HEK293T (cell line): Measurements from ENCODE around the gene PILRA.

ENCODE experiments used
- CTCF ChIA-PET: fragments of 350-600 bp; formaldehyde crosslinking; extraction: SDS; loops from one replicate; lab custom pipeline; 2021; ENCODE audit warnings: antibody characterized with exemption, inconsistent platforms; lab: Yijun Ruan, JAX
- POLR2A ChIA-PET: fragments of 350-600 bp; formaldehyde crosslinking; extraction: SDS; loops from one replicate; lab custom pipeline; 2020; ENCODE audit warnings: antibody characterized with exemption, inconsistent platforms; lab: Yijun Ruan, JAX
- DNase-seq: peaks from one replicate; pipeline ENCODE4 v3.0.0; 2012; ENCODE audit warnings: mixed read lengths; ENCODE audit errors: extremely low spot score
- ARNT ChIP-seq: fragments of 450-650 bp; IDR thresholded peaks from 2 replicates; pipeline ENCODE4 v1.6.1; 2017; ENCODE audit warnings: mild to moderate bottlenecking
- BHLHE40 ChIP-seq: fragments of 450-650 bp; IDR thresholded peaks from 2 replicates; pipeline ENCODE4 v1.6.1; 2016; ENCODE audit warnings: mild to moderate bottlenecking, moderate library complexity, borderline replicate concordance
- CTBP1 ChIP-seq: fragments of 450-650 bp; IDR thresholded peaks from 2 replicates; pipeline ENCODE4 v1.6.1; 2016; ENCODE audit warnings: borderline replicate concordance
- ELF4 ChIP-seq: fragments of 450-650 bp; IDR thresholded peaks from 2 replicates; pipeline ENCODE4 v1.6.1; 2017; ENCODE audit warnings: antibody characterized with exemption
- FOXA1 ChIP-seq: fragments of 450-650 bp; IDR thresholded peaks from 2 replicates; pipeline ENCODE4 v1.6.1; 2016; ENCODE audit warnings: mild to moderate bottlenecking
- FOXK2 ChIP-seq: fragments of 450-650 bp; IDR thresholded peaks from 2 replicates; pipeline ENCODE4 v1.6.1; 2016; ENCODE audit warnings: mild to moderate bottlenecking
- FOXM1 ChIP-seq: fragments of 450-650 bp; IDR thresholded peaks from 2 replicates; pipeline ENCODE4 v1.6.1; 2017; ENCODE audit warnings: mild to moderate bottlenecking, borderline replicate concordance
- HDGF ChIP-seq: fragments of 450-650 bp; IDR thresholded peaks from 2 replicates; pipeline ENCODE4 v1.6.1; 2017; ENCODE audit warnings: antibody characterized with exemption, borderline replicate concordance
- L3MBTL2 ChIP-seq: fragments of 450-650 bp; conservative IDR thresholded peaks from 2 replicates; pipeline ENCODE4 v1.6.1; 2016; ENCODE audit warnings: mild to moderate bottlenecking
- LEF1 ChIP-seq: fragments of 450-650 bp; IDR thresholded peaks from 2 replicates; pipeline ENCODE4 v1.6.1; 2017; ENCODE audit warnings: mild to moderate bottlenecking, borderline replicate concordance
- NFRKB ChIP-seq: fragments of 450-650 bp; IDR thresholded peaks from 2 replicates; pipeline ENCODE4 v1.6.1; 2016; ENCODE audit warnings: mild to moderate bottlenecking, moderate library complexity
- SP1 ChIP-seq: fragments of 450-650 bp; IDR thresholded peaks from 2 replicates; pipeline ENCODE4 v1.6.1; 2017
- SUZ12 ChIP-seq: fragments of 450-650 bp; IDR thresholded peaks from 2 replicates; pipeline ENCODE4 v1.6.1; 2016; ENCODE audit warnings: mild to moderate bottlenecking
- TARDBP ChIP-seq: fragments of 450-650 bp; IDR thresholded peaks from 2 replicates; pipeline ENCODE4 v1.6.1; 2016
- ZNF384 ChIP-seq: fragments of 450-650 bp; IDR thresholded peaks from 2 replicates; pipeline ENCODE4 v1.6.1; 2016
- TF ChIP-seq, protein P1 (sequence below): fragments of 450-650 bp; IDR thresholded peaks from 2 replicates; pipeline ENCODE4 v1.6.1; 2016

The PILRA gene

DNA sequence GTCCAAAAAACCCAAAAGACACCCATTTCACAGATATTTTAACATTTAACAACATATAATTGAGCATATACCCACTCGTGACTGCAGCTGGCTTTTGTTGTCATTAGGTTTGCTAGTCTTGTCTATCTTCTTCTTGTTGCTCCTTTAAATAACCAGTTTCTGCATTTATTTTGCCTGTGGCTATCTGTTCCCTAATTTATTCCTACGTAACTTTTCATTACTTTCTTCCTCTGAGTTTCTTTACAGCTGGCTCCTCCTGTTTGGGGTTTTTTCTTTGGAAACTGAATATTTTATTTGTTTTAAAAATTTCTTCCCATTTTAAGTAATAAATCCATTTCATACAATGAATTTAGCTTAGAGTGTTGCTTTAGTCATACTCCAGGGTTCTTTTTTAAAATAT lies 14.4 kb downstream of the PILRA start:
- DNase-seq, result no peak
- CTCF ChIA-PET, result no interaction called here
- TF ChIP-seq FOXM1, result no peak
- TF ChIP-seq, protein P1, sequence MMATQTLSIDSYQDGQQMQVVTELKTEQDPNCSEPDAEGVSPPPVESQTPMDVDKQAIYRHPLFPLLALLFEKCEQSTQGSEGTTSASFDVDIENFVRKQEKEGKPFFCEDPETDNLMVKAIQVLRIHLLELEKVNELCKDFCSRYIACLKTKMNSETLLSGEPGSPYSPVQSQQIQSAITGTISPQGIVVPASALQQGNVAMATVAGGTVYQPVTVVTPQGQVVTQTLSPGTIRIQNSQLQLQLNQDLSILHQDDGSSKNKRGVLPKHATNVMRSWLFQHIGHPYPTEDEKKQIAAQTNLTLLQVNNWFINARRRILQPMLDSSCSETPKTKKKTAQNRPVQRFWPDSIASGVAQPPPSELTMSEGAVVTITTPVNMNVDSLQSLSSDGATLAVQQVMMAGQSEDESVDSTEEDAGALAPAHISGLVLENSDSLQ, result no peak
- no peak for TF ChIP-seq NFRKB
- no peak for TF ChIP-seq SUZ12
- no peak for TF ChIP-seq FOXA1
- no peak for TF ChIP-seq ELF4
- no peak for TF ChIP-seq ZNF384
- no peak for TF ChIP-seq L3MBTL2
- no peak for TF ChIP-seq LEF1
- POLR2A ChIA-PET, result interaction anchor here (1.1 kb wide), 1 partner anchor 41 kb away, joined by 3 read pairs; the partner anchor contains the start of gene ZCWPW1

DNA sequence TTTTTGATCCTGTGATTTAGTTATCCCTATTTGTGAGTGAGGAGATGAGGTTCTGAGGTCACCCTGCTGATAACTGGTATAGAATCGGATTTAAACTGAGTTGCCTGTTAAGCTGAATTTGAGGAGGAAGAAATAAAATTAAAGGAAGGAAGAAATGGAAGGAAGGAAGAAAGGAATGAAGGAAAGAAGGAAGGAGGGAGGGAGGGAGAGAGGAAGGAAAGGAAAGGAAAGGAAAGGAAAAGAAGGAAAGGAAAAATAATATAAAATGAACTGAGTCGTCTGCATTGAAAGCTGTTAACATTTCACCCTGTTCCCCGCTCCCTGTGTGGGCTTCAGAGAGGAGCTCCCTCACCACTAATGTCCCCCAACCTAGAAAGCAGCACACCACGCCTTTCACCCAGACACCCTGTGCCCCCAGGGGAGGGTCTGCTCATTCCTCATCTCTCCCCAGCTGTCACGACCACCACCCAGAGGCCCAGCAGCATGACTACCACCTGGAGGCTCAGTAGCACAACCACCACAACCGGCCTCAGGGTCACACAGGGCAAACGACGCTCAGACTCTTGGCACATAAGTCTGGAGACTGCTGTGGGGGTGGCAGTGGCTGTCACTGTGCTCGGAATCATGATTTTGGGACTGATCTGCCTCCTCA lies 16.3 kb downstream of the PILRA start:
- CTCF ChIA-PET, result interaction anchor here (0.6 to 0.7 kb wide), 2 partner anchors 10 to 21 kb away, joined by 3 to 5 read pairs; no protein-coding TSS in a partner anchor
- POLR2A ChIA-PET, result no interaction called here
- DNase-seq, result no peak
- TF ChIP-seq ELF4, result no peak
- no peak for TF ChIP-seq SUZ12
- no peak for TF ChIP-seq ZNF384
- TF ChIP-seq NFRKB, result no peak

DNA sequence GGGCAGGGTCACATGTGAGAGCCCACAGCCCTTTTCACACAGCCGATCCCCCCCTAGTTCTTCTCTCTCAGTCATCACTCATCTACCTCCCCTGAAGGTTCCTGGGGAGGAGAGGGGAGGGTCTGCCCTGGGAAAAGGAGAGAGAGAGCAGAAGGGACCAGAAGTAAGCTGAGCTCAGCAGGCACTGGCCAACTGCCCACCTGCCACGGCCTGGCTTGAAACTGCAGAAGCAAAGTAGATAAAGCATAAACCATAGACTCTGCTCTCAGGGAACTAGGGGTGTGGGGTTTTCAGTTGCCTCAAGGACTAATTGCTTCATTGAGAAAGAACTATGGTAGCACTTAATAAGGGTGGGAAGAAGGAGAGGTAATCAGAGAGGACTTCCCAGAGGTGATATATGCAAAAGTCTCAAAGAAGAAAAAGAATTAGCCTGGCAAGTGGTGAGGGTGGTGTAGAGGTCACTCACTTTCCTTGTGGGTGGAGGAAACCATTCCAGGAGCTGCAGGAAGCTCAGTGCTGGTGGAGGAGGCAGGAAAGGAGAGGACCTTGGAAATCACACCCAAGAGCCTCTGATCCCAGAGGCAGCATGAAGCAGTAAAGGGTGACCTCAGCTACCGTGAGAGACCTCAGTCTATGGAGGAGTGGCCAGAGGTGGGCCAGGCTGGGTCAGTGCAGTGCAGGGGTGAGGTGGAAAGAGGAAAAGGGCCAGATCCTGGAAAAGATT lies 17.2 kb downstream of the PILRA start:
- no peak for DNase-seq
- ChIA-PET CTCF (no interaction called here), POLR2A (interaction anchor here (1.4 kb wide), 1 partner anchor 39 kb away, joined by 5 read pairs; the partner anchor contains the start of genes MEPCE and ZCWPW1)
- TF ChIP-seq FOXM1 (no peak), HDGF (no peak), FOXA1 (no peak), L3MBTL2 (no peak), ZNF384 (no peak), ELF4 (no peak), ARNT (no peak), BHLHE40 (no peak)
- TF ChIP-seq, protein P1, result no peak

DNA sequence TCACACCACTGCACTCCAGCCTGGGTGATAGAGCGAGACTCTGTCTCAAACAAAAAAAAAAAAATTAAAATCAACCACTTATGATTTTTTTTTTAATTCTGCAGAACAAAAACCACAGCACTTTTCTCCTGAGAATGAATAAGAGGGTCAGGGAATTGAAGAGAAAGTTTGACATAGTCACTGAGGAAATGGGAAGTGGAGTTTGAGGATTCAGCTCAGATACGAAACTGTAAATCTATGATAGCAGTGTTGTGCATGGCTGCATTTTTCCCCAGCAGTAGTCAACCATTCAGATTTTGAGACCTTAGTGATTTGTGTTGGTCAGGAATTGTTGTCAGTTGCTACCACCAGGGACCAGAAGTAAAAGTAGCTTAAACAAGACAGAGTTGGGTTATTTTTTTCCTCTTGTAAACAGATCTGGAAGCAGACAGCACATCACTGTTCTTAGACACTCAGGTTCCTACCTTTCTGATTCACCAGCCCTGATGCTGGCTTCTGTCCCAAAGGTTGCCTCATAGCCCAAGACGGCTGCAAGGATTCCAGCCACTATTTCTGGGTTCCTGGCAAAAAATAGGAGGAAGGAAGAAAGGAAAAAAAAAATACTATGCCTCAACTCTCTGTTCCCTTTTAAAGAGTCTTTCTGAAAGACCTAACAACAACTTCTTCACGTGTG lies 20.1 kb downstream of the PILRA start:
- ChIA-PET CTCF (interaction anchor here (1.3 kb wide), 1 partner anchor 15 kb away, joined by 5 read pairs; no protein-coding TSS in a partner anchor), POLR2A (no interaction called here)
- no peak for TF ChIP-seq FOXK2
- TF ChIP-seq, protein P1, result no peak
- no peak for TF ChIP-seq L3MBTL2
- no peak for TF ChIP-seq FOXA1
- TF ChIP-seq HDGF, result no peak
- TF ChIP-seq SP1, result no peak
- no peak for TF ChIP-seq CTBP1
- TF ChIP-seq SUZ12, result no peak
- no peak for TF ChIP-seq ZNF384
- no peak for TF ChIP-seq TARDBP
- TF ChIP-seq LEF1, result no peak
- TF ChIP-seq FOXM1, result no peak
- TF ChIP-seq ELF4, result no peak
- no peak for TF ChIP-seq ARNT
- no peak for TF ChIP-seq BHLHE40
- no peak for TF ChIP-seq NFRKB
- no peak for DNase-seq

DNA sequence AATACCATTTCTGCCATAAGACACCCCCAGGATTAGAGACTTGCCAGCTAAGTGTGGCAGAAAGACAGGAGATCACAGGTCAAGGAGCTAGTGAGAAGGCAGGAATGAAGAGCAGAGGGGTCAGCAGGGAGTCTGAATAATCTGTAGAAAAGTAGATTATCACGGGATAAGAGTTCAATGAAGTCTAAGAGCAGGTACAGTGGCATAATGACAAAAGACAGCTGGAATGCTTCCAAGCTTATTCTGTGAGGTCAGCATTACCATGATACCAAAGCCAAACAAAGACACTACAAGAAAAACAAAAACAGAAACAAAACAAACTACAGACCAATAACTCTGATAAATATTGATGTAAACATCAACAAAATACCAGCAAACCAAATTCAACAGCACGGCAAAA lies 20.8 kb downstream of the PILRA start:
- TF ChIP-seq CTBP1, result no peak
- TF ChIP-seq ZNF384, result no peak
- no peak for TF ChIP-seq TARDBP
- no peak for TF ChIP-seq L3MBTL2
- no peak for TF ChIP-seq FOXM1
- no peak for TF ChIP-seq ARNT
- TF ChIP-seq SUZ12, result no peak
- TF ChIP-seq, protein P1, result no peak
- TF ChIP-seq LEF1, result no peak
- no peak for TF ChIP-seq HDGF
- no peak for TF ChIP-seq FOXK2
- TF ChIP-seq SP1, result no peak
- TF ChIP-seq NFRKB, result no peak
- TF ChIP-seq ELF4, result no peak
- TF ChIP-seq FOXA1, result no peak
- no peak for TF ChIP-seq BHLHE40
- CTCF ChIA-PET, result interaction anchor here (1.3 kb wide), 1 partner anchor 14 kb away, joined by 5 read pairs; no protein-coding TSS in a partner anchor

More for the DNA sequence above, 20.8 kb downstream of the PILRA start:
- POLR2A ChIA-PET, result no interaction called here
- no peak for DNase-seq
